HG03565 (cell line): ENCODE measurements around the gene EYS.
"Not testable (repeated sequence)": the region's sequence is repeated elsewhere in the genome, so short reads cannot be mapped to it uniquely, and the experiment has no call there.

Experiments used
- ATAC-seq: cut with Tn5 transposase; IDR thresholded peaks from one replicate; pipeline ENCODE4 v1.9.1; 2021; ENCODE audit warnings: mild to moderate bottlenecking, moderate library complexity; ENCODE audit not compliant: unreplicated experiment

EYS gene

GRCh38 chr6:64266351-64266821, 1440.6 kb downstream of the EYS start:
- peak; percentile 85 for ATAC-seq

- no peak for ATAC-seq
Measured at GRCh38 chr6:64263778-64264177, 1443.2 kb downstream of the EYS start.

- ATAC-seq: no peak
Measured at GRCh38 chr6:64259372-64259771, 1447.7 kb downstream of the EYS start.

DNA sequence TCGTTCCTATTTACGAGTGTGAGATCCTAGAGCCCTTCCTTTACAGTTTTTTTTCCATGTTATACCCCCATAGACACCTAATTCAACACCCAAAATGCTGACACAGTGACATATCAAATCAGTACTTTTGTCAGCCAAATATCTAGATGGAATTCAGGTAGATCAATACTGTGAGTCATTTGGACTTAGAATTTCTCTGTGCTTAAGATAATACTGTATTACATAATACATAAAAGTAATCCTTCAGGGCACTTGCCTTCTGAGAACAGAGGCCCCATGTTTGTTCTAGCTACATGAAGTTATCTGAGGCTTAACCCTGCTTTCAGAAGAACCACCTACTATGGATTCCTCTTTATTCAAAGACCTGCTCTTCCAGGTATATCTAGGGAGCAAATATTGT, 1448.3 kb downstream of the EYS start:
- no peak for ATAC-seq

- ATAC-seq: no peak
Measured at GRCh38 chr6:64258302-64258701, 1448.7 kb downstream of the EYS start.

DNA sequence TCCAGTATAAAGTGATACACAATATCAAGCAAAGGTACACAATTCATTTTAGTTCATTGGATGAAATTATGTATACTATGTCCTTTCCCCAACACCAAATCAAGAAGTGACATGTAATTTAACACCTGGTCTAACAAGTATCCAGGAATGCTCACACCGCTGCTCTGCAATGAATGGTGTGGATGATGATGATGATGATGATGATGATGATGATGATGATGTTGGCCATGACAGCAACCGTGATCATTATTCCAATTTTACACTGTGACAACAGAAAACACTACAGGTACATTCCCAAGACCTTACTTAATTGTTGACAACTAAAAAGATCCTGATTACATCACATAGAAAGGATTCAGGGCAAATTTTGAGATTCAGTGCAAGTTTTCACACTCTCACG, 1449.4 kb downstream of the EYS start:
- no peak for ATAC-seq

DNA sequence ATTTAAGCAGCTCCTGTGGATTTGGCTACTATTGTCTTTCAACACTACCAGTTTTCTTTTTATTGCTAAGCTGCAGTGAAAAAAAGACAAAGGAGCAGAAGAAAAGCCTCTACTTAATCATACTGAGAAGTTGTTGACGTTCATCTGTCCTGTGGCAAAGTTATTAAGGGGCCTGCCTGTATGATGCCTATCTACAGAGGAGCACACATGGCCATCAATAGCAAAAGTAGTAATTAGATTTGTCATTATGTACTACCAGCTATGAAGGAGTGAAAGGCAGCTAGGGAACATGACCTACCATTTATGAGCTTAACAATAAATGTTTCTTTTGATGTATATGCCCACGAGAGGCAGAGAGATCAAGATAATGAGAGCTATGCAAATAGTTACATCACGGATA, 1450.5 kb downstream of the EYS start:
- no peak for ATAC-seq

DNA sequence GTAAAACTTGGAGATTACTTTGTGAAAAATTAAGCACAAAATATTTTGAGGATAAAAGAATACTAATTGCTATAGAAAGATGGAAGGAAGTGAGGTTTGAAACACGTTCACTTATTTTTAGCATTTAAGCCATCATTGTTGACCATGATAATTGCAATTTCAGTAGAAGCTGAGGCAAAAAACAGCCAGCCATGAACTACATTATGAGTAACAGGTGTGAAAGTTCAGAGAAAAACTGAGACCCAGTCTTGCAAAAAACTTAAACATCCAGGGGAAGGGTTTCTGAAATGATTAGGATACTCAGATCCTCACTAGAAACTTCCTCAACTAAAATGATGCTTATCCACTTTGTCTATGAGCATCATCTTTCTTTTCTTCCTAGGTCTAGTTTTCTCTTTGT, 1452.0 kb downstream of the EYS start:
- ATAC-seq: peak; percentile 58

GRCh38 chr6:64254558-64254957, 1452.5 kb downstream of the EYS start:
- ATAC-seq: no peak

DNA sequence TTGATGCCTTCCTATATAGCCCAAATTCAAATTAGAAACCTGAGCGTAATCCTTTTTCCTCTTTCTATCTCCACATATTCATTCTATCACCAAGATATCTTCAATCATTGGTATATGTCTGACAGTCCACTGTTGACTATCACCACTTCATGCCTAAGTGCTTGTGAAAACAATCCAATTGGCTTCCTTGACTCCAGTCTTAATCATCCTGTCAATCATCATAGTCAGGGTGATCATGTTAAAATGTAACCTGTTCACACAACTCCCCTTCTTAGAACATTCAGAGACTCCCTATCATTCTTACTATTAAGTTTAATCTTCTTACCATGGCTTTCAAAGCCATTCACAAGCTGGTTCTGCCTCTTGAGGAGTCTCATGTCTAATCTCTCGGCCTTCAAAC, 1454.8 kb downstream of the EYS start:
- no peak for ATAC-seq

GRCh38 chr6:64250126-64250525, 1456.9 kb downstream of the EYS start:
- no peak for ATAC-seq

DNA sequence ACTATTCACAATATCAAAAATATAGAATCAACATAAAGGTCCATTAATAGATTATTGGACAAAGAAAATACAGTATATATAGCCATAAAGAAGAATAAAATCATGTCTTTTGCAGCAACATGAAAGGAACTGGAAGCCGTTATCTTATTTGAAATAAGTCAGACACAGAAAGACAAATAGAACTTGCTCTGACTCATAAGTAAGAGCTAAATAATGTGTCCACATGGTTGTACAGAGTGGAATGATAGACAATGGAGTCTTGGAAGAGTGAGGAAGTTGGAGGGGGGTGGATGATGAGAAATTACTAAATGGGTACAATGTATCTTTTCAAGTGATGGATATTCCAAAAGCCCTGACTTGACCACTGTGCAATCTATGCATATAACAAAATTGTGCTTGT, 1457.9 kb downstream of the EYS start:
- no peak for ATAC-seq

- no peak for ATAC-seq
Measured at GRCh38 chr6:64243618-64244017, 1463.4 kb downstream of the EYS start.

DNA sequence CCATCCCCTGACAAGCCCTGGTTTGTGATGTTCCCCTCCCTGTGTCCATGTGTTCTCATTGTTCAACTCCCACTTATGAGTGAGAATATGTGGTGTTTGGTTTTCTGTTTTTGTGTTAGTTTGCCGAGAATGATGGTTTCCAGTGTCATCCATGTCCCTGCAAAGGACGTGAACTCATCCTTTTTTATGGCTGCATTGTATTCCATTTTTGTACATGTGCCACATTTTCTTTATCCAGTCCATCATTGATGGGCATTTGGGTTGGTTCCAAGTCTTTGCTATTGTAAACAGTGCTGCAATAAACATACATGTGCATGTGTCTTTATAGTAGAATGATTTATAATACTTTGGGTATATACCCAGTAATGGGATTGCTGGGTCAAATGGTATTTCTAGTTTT, 1468.1 kb downstream of the EYS start:
- ATAC-seq: not testable (repeated sequence)

- ATAC-seq: no peak
Measured at GRCh38 chr6:64238071-64238470, 1469.0 kb downstream of the EYS start.

- ATAC-seq: no peak
Measured at GRCh38 chr6:64233746-64234145, 1473.3 kb downstream of the EYS start.

DNA sequence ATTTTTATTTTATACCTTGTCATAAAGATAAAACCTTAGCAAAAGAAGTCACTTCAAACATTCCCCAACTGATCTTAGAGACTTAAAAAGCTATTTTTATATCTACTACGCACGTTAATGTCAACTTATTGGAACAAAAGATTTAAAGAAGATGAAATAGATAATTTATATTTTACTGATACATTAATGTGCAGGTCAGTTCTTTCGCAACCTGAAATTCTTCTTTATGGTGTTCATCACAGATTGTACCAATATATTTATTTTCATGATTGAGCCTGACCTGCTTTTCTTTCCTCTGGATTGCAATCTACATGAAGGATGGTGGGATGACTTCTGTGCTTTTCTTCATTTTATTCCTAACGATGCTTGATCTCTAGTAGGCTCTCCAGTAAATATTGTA, 1475.1 kb downstream of the EYS start:
- no peak for ATAC-seq

GRCh38 chr6:64230530-64230929, 1476.5 kb downstream of the EYS start:
- no peak for ATAC-seq

DNA sequence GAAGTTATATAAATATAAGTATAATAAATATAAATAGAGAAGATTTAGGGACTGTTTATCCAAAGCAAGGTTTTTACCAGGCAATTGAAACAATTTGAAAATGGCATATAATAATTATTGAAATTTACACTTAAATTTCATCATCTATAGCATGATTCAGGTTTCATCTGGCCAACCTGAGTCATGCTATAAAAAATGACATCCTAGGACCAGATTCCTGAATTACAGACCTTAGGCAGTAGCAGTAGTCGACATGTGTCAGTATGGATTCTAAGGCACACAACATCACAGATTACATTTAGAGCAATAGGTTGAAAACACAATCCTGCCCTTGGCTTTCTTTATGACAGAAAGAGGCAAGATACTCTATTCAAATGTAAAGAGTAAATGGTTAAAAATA, 1479.2 kb downstream of the EYS start:
- no peak for ATAC-seq

GRCh38 chr6:64225503-64225902, 1481.5 kb downstream of the EYS start:
- ATAC-seq: no peak

GRCh38 chr6:64224819-64225218, 1482.2 kb downstream of the EYS start:
- no peak for ATAC-seq

DNA sequence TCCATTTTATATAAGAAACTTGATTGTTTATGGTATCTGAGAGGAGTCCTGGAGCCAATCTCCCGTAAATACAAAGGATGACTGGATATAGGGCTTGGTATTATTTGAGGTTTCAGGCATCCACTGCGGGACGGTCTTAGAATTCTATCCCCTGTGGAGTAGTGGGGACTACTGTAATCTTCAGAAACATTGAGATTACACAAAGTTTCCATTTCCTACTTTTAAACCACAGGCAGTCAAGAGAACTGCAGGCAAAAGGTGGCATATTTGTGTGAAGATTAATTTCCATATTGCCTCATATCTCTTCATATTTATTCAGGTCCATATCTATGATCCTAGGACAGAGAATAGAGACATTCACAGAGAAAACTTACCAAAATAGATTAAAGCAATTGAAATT, 1485.2 kb downstream of the EYS start:
- no peak for ATAC-seq

DNA sequence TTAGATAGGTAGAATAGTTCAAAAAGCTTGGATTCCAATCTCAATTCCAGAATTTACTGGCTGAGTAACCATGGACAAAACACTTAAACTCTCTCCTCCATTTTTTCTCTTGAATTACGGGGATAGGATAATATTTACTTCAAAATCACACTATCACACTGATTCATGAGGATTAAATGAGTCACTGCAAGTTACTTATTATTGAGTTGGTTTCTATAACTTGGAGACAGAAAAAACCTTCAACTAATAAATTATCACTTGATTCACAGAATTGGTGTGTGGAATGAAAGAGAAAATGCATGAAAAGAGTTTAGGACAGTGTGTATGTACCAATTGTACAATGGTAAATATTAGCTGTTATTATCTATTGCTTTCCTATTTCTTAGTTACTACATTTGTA, 1486.2 kb downstream of the EYS start:
- no peak for ATAC-seq
